ENCODE measurements around the gene MKX.

The MKX gene

DNA sequence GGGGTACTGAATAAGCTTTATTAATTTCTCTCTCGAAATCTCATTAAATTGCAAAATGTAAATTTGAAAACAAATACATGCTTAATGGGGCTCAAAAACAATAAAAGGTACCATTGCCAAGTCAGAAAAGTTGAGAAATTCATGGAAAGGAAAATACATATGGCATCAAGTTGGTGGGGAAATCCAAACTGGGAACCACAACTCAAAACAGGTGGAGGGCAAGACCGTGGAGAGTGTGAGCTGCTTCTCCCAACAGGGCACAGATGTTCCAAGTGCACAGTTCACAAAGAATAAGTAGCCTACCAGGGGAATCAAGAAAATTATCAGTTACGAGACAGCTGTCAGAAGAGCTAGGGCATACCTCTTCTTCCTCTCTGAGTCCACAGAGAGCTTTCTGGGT, 26.6 kb downstream of the MKX start:
- H3K27ac ChIP-seq: no peak overlapping the region
- TF ChIP-seq, protein P1, sequence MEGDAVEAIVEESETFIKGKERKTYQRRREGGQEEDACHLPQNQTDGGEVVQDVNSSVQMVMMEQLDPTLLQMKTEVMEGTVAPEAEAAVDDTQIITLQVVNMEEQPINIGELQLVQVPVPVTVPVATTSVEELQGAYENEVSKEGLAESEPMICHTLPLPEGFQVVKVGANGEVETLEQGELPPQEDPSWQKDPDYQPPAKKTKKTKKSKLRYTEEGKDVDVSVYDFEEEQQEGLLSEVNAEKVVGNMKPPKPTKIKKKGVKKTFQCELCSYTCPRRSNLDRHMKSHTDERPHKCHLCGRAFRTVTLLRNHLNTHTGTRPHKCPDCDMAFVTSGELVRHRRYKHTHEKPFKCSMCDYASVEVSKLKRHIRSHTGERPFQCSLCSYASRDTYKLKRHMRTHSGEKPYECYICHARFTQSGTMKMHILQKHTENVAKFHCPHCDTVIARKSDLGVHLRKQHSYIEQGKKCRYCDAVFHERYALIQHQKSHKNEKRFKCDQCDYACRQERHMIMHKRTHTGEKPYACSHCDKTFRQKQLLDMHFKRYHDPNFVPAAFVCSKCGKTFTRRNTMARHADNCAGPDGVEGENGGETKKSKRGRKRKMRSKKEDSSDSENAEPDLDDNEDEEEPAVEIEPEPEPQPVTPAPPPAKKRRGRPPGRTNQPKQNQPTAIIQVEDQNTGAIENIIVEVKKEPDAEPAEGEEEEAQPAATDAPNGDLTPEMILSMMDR (IDR thresholded peaks at IDR 0.05): no peak
- no peak for TF ChIP-seq ZFX (IDR thresholded peaks at IDR 0.05; ENCODE audit: borderline replicate concordance)

DNA sequence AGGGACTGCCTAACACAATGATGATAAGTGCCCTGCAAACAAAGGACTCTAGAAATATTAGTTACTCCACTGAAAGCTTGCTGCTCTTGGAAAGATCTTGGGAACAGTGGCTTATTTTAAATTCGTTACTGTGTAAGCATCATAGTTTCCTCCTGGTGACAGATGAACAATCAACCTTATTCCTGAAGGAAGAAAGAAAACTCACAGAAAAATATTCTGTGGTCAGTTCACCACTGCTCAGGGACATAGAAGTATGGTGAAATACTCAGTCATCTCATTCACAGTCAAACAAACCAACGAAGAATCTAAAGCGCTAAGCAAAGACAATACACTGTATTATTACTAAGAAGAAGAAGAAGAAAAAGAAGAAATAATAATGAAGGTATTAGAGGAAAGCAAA, 27.8 kb downstream of the MKX start:
- no peak overlapping the region for H3K27ac ChIP-seq
- no peak for TF ChIP-seq ZFX (IDR thresholded peaks at IDR 0.05; ENCODE audit: borderline replicate concordance)
- TF ChIP-seq, protein P1 (IDR thresholded peaks at IDR 0.05): no peak

DNA sequence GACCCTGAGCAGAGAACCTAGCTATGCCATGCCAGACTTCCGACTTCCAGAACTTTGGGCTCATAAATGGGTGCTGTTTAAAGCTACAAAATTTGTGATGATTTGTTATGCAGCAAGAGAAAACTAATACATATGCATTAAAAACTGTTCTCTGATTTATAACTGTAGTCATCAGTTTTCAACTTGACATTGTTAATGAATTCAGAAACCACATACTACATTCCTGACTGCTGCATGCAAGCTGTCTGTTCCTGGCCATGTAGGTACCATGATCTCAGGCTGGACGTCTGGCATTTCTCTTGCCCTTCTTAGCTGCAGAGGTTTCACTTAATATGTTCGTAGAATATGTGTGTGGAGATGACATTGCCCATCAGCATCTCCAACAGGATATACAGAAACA, 28.4 kb downstream of the MKX start:
- TF ChIP-seq, protein P1 (IDR thresholded peaks at IDR 0.05): no peak
- TF ChIP-seq ZFX (IDR thresholded peaks at IDR 0.05; ENCODE audit: borderline replicate concordance): no peak
- no peak overlapping the region for H3K27ac ChIP-seq

DNA sequence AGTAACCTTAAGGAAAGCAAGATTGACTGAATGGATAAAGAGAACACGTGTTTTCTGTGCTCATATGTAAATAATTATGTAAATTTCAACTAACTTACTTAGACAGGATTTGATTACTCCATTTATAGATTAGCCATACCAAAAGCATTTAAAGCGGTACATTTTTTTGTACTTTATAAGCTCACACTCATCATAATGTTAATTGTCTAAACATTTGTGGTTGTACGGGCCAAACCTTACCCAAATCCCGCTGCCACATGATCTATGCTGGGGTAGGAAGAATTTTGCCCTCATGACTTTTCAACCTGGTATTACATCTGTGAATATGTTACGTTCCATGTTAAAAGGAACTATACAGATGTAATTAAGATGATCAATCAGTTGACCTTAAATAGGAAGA, 29.1 kb downstream of the MKX start:
- TF ChIP-seq, protein P1 (IDR thresholded peaks at IDR 0.05): no peak
- no peak for TF ChIP-seq ZFX (IDR thresholded peaks at IDR 0.05; ENCODE audit: borderline replicate concordance)
- no peak overlapping the region for H3K27ac ChIP-seq

DNA sequence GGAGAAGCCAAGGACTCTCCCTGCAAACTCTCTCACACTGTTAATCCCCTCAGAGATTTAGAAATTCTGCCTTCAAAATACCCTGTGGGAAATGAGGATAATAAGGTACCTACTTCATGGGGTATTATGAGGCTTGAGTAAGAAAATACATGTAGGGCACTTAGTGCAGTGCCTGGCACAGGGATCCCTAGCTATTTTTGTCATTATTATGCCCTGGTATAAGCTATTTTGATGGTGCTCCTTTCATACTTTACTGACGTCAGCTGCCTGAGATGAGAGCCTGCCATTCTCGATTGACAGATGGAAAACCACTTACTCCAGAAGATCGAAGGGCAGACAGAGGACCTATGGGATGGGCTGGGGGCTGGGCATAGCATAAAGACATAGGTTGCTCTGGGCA, 30.1 kb downstream of the MKX start:
- no peak overlapping the region for H3K27ac ChIP-seq
- TF ChIP-seq ZFX (IDR thresholded peaks at IDR 0.05; ENCODE audit: borderline replicate concordance): no peak
- TF ChIP-seq, protein P1 (IDR thresholded peaks at IDR 0.05): no peak

DNA sequence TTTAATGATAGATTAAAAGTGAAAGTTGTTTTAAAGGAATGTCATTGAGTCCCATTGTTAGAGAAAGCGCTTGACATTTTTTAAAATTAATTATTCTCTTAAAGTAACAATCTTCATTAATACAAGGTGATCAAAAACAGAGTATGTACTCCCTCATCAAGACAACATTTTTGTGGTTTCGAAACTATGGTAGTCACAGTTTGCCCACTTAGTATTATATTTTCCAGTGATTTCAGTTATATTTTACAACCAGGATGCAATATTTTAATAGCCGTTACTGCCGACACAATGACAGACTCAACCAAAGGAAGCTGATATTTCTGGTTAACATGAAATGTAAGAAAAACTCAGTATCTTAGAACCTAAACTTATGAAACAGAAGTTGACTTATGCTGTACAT, 31.3 kb downstream of the MKX start:
- no peak for TF ChIP-seq ZFX (IDR thresholded peaks at IDR 0.05; ENCODE audit: borderline replicate concordance)
- TF ChIP-seq, protein P1 (IDR thresholded peaks at IDR 0.05): no peak
- no peak overlapping the region for H3K27ac ChIP-seq

DNA sequence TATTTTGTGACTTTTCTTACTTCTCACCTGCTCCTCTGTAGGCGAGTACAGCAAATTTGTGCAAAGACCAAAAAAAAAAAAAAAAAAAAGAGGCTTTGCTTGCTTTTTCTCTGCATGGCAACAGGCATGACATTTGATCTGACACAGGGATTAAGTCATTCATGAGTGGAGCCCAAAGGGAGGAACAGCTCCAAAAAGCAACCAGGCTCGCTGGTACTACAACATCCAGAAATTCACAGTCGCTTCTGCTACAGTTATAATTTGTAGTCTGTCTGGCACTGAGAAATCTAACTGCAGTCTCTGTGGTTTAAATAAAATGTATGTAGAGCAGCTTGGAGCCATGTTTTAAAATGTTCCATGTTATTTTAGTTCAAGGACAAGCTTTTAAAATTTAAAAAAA, 31.7 kb downstream of the MKX start:
- H3K27ac ChIP-seq: no peak overlapping the region
- TF ChIP-seq, protein P1 (IDR thresholded peaks at IDR 0.05): no peak
- TF ChIP-seq ZFX (IDR thresholded peaks at IDR 0.05; ENCODE audit: borderline replicate concordance): no peak

All from 22Rv1 (cell line).